Adrenal gland (tissue), 12 donors: Measurements from ENCODE around the gene MAD2L1BP. TPM values are rescaled to one million over a fixed set of nuclear protein-coding genes. Genes with fewer than 3 reads are reported as not detected.

Source experiments
- DNase-seq, 7 donors: peaks; one replicate each; pipeline ENCODE4 v3.0.0-alpha.2; 2019 to 2020
- H3K27ac ChIP-seq, 5 donors: fragments of 200-600 bp; sonication (generic) in 4 of 5; 1 replicate in 3 of 5; 2 replicates in 2 of 5; pipeline versions ENCODE4 v1.5.1 to v1.8.0; 2016 to 2020; ENCODE audit warnings: mild to moderate bottlenecking in 1 of 5
- H3K27me3 ChIP-seq: fragments of 200-600 bp; 2 replicates; pipeline ENCODE4 v1.8.0; 2021
- H3K36me3 ChIP-seq, 2 donors: fragments of 200-600 bp; replicated peaks in 1 of 2; 1 replicate in 1 of 2; 2 replicates in 1 of 2; pipeline versions ENCODE4 v1.5.1 to v1.8.0; 2018 to 2022
- H3K4me1 ChIP-seq, 2 donors: fragments of 200-600 bp; replicated peaks in 1 of 2; 1 replicate in 1 of 2; 2 replicates in 1 of 2; pipeline versions ENCODE4 v1.5.1 to v1.8.0; 2018 to 2021
- H3K4me3 ChIP-seq, 4 donors: fragments of 200-600 bp; sonication (generic) in 3 of 4; one replicate each; pipeline ENCODE4 v1.5.1; 2016 to 2018
- H3K9me3 ChIP-seq, 3 donors: fragments of 200-600 bp; sonication (generic) in 1 of 3; replicated peaks in 1 of 3; 1 replicate in 2 of 3; 2 replicates in 1 of 3; pipeline versions ENCODE4 v1.5.1 to v1.8.0; 2016 to 2021
- CTCF ChIP-seq, 6 experiments: fragments of 450-650 bp in 4 of 6; fragments of 200-600 bp in 2 of 6; sonication (generic) in 1 of 6; IDR thresholded peaks; 1 replicate in 5 of 6; 2 replicates in 1 of 6; pipeline versions ENCODE4 v1.5.1 to v1.8.0; 2016 to 2021; ENCODE audit warnings: antibody characterized with exemption in 6 of 6, mild to moderate bottlenecking in 2 of 6, moderate library complexity in 1 of 6
- POLR2A ChIP-seq, 2 donors: fragments of 450-650 bp; IDR thresholded peaks; one replicate each; pipeline ENCODE4 v1.6.1; 2017; ENCODE audit warnings: antibody characterized with exemption in 2 of 2, mild to moderate bottlenecking in 2 of 2, moderate library complexity in 1 of 2
- WGBS, 4 donors: extraction: QIAGEN DNeasy Blood & Tissue Kit in 2 of 4; methylation state at CpG; one replicate each; pipeline versions ENCODE4 v1.1.5 to v1.1.7; 2013 to 2017; 5-methylcytosine and 5-hydroxymethylcytosine counted together
- intact Hi-C, 2 donors: fragments of 100-400 bp; cut with DNase I; formaldehyde crosslinking; loops; one replicate each; pipeline versions ENCODE4 v1.14.1 to v1.15.0; 2022 to 2023
- polyA plus RNA-seq, 3 donors: library from polyadenylated mRNA; stranded (reverse); fragments of 200-250 nt in 2 of 3; fragments of 350-450 nt in 1 of 3; fragmentation: Illumina TruSeq in 1 of 3; extraction: RNeasy Lipid Tissue Mini Kit (QIAGEN cat#74804) in 1 of 3; gene quantifications; one replicate each; pipeline ENCODE4 v1.2.3, GENCODE V29; 2013 to 2014
- total RNA-seq, 9 donors: library from RNA; depleted of rRNA in 4 of 9; stranded (reverse); fragments of >200 nt in 4 of 9; fragments of 120-200 nt in 1 of 9; fragmentation: NEBNext Ultra II Directional in 1 of 9; extraction: Animal tissue kit (Norgen Biotek cat#: 25700) in 1 of 9; gene quantifications; one replicate each; pipeline versions ENCODE4 v1.1.0 to v1.2.4, GENCODE V29; 2013 to 2023
- donor health status: healthy with polysubstance abuse.
- donor health status: Bipolar disorder and iron deficiency.
- donor health status: DM: yes; HTN: yes; CAD: no.
- donor health status: DM: no; HTN: no; CAD: no.
- donor health status: DM: no; HTN: no; CAD: no.
- donor health status: DM: yes; HTN: yes; CAD: no.

MAD2L1BP gene
- total and polyA plus RNA-seq, 12 donors: 15.2 to 112 (median 27.2) TPM

- Histone ChIP-seq H3K4me1 (no peaks in the 10 kb centered on the region), H3K27ac (no peak overlapping the region), H3K36me3 (peaks cover 0 to 22% of the 10 kb centered on the region in 2 donors), H3K27me3 (no peaks in the 10 kb centered on the region), H3K9me3 (no peaks in the 10 kb centered on the region), H3K4me3 (no peak overlapping the region)
- intact Hi-C loops: no loop called here
- peak; percentile 61 to 79 (median 66) for TF ChIP-seq CTCF (IDR thresholded peaks at IDR 0.05)
- TF ChIP-seq POLR2A (IDR thresholded peaks at IDR 0.05): no peak
- WGBS, 4 donors: 3 to 6% (median 4%) methylated on average over 5 of the region's 5 CpGs
- DNase-seq: peak; percentile 52 to 90 (median 76)
These were observed 27.3 kb upstream of the MAD2L1BP start for GRCh38 chr6:43608310-43608763.

GRCh38 chr6:43608807-43609206 is 26.8 kb upstream of the MAD2L1BP start:
- H3K27me3 ChIP-seq: no peaks in the 10 kb centered on the region
- no peaks in the 10 kb centered on the region for H3K9me3 ChIP-seq
- WGBS, 4 donors: 69 to 92% (median 74%) methylated on average over 1 of the region's 1 CpG
- no peaks in the 10 kb centered on the region for H3K4me1 ChIP-seq
- TF ChIP-seq CTCF (IDR thresholded peaks at IDR 0.05) (no peak), POLR2A (IDR thresholded peaks at IDR 0.05) (no peak)
- peaks cover 0 to 27% of the 10 kb centered on the region in 2 donors for H3K36me3 ChIP-seq
- H3K4me3 ChIP-seq: no peak overlapping the region
- intact Hi-C loops: no loop called here
- H3K27ac ChIP-seq: no peak overlapping the region
- no peak for DNase-seq

GRCh38 chr6:43609402-43609801 is 26.2 kb upstream of the MAD2L1BP start:
- Histone ChIP-seq H3K27ac (no peak overlapping the region), H3K27me3 (no peaks in the 10 kb centered on the region), H3K9me3 (no peaks in the 10 kb centered on the region), H3K4me1 (no peaks in the 10 kb centered on the region), H3K4me3 (no peak overlapping the region), H3K36me3 (peaks cover 0 to 33% of the 10 kb centered on the region in 2 donors)
- DNase-seq: no peak
- intact Hi-C loops: no loop called here
- TF ChIP-seq POLR2A (IDR thresholded peaks at IDR 0.05): no peak
- no peak for TF ChIP-seq CTCF (IDR thresholded peaks at IDR 0.05)
- 81 to 100% (median 94%) methylated on average over 1 of the region's 1 CpG for WGBS, 4 donors

- DNase-seq: no peak
- no peaks in the 10 kb centered on the region for H3K9me3 ChIP-seq
These were observed 25.2 kb upstream of the MAD2L1BP start for GRCh38 chr6:43610431-43610830.

More at GRCh38 chr6:43610431-43610830, 25.2 kb upstream of the MAD2L1BP start:
- Histone ChIP-seq H3K4me3 (no peak overlapping the region), H3K27ac (no peak overlapping the region), H3K27me3 (no peaks in the 10 kb centered on the region), H3K36me3 (peaks cover 0 to 34% of the 10 kb centered on the region in 2 donors), H3K4me1 (no peaks in the 10 kb centered on the region)
- TF ChIP-seq CTCF (IDR thresholded peaks at IDR 0.05): no peak
- no peak for TF ChIP-seq POLR2A (IDR thresholded peaks at IDR 0.05)
- intact Hi-C loops: no loop called here
- 94 to 96% (median 96%) methylated on average over 5 of the region's 5 CpGs for WGBS, 4 donors
